IMR-90 (cell line): ENCODE measurements around the gene BGLAP. TPM values are rescaled to one million over a fixed set of nuclear protein-coding genes. Genes with fewer than 3 reads are reported as not detected.

ENCODE experiments used
- ATAC-seq: fragments of 200-7000 bp; cut with Tn5 transposase; 2 replicates; pipeline ENCODE4 v1.9.1; 2020; ENCODE audit warnings: low read depth, mild to moderate bottlenecking, moderate library complexity
- BruUV-seq: library from RNA; stranded (reverse); fragments of 400-500 nt; replicated peaks from 2 replicates; lab custom pipeline; 2021; lab: Mats Ljungman, UMichigan
- CTCF ChIA-PET: fragments of 300-600 bp; formaldehyde crosslinking; extraction: SDS; loops from one replicate; lab custom pipeline; 2021; ENCODE audit warnings: antibody characterized with exemption; lab: Yijun Ruan, JAX
- POLR2A ChIA-PET: fragments of 300-600 bp; sonication (Branson Sonifier 250); formaldehyde crosslinking; loops from one replicate; lab custom pipeline; 2022; ENCODE audit warnings: antibody characterized with exemption; ENCODE audit not compliant: unreplicated experiment; lab: Charles Lee
- DNase-seq: peaks from one replicate; pipeline ENCODE4 v3.0.0; 2013
- H2AFZ ChIP-seq: replicated peaks from 2 replicates; pipeline ENCODE3; 2013; ENCODE audit warnings: low read length, mild to moderate bottlenecking; ENCODE audit not compliant: poor library complexity
- H2AK5ac ChIP-seq: 2 replicates; pipeline ENCODE4 v1.6.1; 2013; ENCODE audit warnings: low read depth, low read length, inconsistent platforms
- H2AK9ac ChIP-seq: replicated peaks from 2 replicates; pipeline ENCODE3; 2013; ENCODE audit warnings: mild to moderate bottlenecking, low read depth, low read length, moderate library complexity; ENCODE audit not compliant: poor library complexity
- H2BK120ac ChIP-seq: 2 replicates; pipeline ENCODE4 v1.6.1; 2013; ENCODE audit warnings: low read depth, low read length, inconsistent platforms
- H2BK15ac ChIP-seq: 3 replicates; pipeline ENCODE4 v1.6.1; 2013; ENCODE audit warnings: low read depth, low read length, inconsistent platforms
- H2BK20ac ChIP-seq: 2 replicates; pipeline ENCODE4 v1.6.1; 2013; ENCODE audit warnings: low read depth, mild to moderate bottlenecking, inconsistent platforms, low read length, moderate library complexity
- H2BK5ac ChIP-seq: 2 replicates; pipeline ENCODE4 v1.6.1; 2013; ENCODE audit warnings: mild to moderate bottlenecking, low read depth, low read length, inconsistent platforms; ENCODE audit not compliant: poor library complexity, severe bottlenecking
- H3K14ac ChIP-seq: replicated peaks from 2 replicates; pipeline ENCODE4 v1.6.1; 2013; ENCODE audit warnings: low read depth, low read length, inconsistent platforms
- H3K18ac ChIP-seq: 2 replicates; pipeline ENCODE4 v1.6.1; 2013; ENCODE audit warnings: low read depth, low read length, control low read depth
- H3K23ac ChIP-seq: 2 replicates; pipeline ENCODE4 v1.6.1; 2013; ENCODE audit warnings: low read depth, low read length, inconsistent platforms
- H3K27ac ChIP-seq: 2 replicates; pipeline ENCODE4 v1.5.1; 2013; ENCODE audit warnings: mild to moderate bottlenecking, control low read depth, low read length; ENCODE audit not compliant: insufficient read depth
- H3K27me3 ChIP-seq: 2 replicates; pipeline ENCODE4 v1.6.1; 2013; ENCODE audit warnings: low read length; ENCODE audit not compliant: control insufficient read depth, insufficient read depth
- H3K36me3 ChIP-seq: 2 replicates; pipeline ENCODE4 v1.6.1; 2013; ENCODE audit warnings: low read length, mixed read lengths; ENCODE audit not compliant: control insufficient read depth, insufficient read depth
- H3K4ac ChIP-seq: 2 replicates; pipeline ENCODE4 v1.6.1; 2013; ENCODE audit warnings: low read depth, low read length, inconsistent platforms
- H3K4me1 ChIP-seq: 2 replicates; pipeline ENCODE4 v1.6.1; 2013; ENCODE audit warnings: low read length, mixed read lengths; ENCODE audit not compliant: control insufficient read depth, insufficient read depth
- H3K4me2 ChIP-seq: 2 replicates; pipeline ENCODE4 v1.6.1; 2013; ENCODE audit warnings: low read depth, mild to moderate bottlenecking, control low read depth, low read length, moderate library complexity
- H3K4me3 ChIP-seq: 2 replicates; pipeline ENCODE4 v1.5.1; 2013; ENCODE audit warnings: low read depth, mild to moderate bottlenecking, control low read depth, low read length, moderate library complexity; ENCODE audit not compliant: insufficient read depth
- H3K56ac ChIP-seq: 2 replicates; pipeline ENCODE4 v1.6.1; 2013; ENCODE audit warnings: low read length, inconsistent platforms; ENCODE audit not compliant: insufficient read depth; ENCODE audit errors: extremely low read depth
- H3K79me1 ChIP-seq, 2 experiments: 2 replicates each; pipeline ENCODE4 v1.6.1; 2013; ENCODE audit warnings: low read length in 2 of 2, inconsistent platforms in 1 of 2, low read depth in 1 of 2
- H3K9ac ChIP-seq: 2 replicates; pipeline ENCODE4 v1.6.1; 2013; ENCODE audit warnings: low read depth, low read length, control low read depth
- H3K9me1 ChIP-seq: 2 replicates; pipeline ENCODE4 v1.6.1; 2013; ENCODE audit warnings: low read length, inconsistent platforms; ENCODE audit not compliant: insufficient read depth
- H3K9me3 ChIP-seq: 2 replicates; pipeline ENCODE4 v1.6.1; 2013; ENCODE audit warnings: low read length; ENCODE audit not compliant: control insufficient read depth, insufficient read depth
- H4K20me1 ChIP-seq: 2 replicates; pipeline ENCODE4 v1.6.1; 2013; ENCODE audit warnings: low read length, inconsistent platforms; ENCODE audit not compliant: insufficient read depth
- H4K5ac ChIP-seq: 2 replicates; pipeline ENCODE4 v1.6.1; 2013; ENCODE audit warnings: mild to moderate bottlenecking, low read depth, low read length, control low read depth
- H4K8ac ChIP-seq, 2 experiments: 2 replicates each; pipeline ENCODE4 v1.6.1; 2013; ENCODE audit warnings: low read depth in 2 of 2, low read length in 2 of 2, control low read depth in 1 of 2, inconsistent platforms in 1 of 2
- H4K91ac ChIP-seq: 2 replicates; pipeline ENCODE4 v1.6.1; 2013; ENCODE audit warnings: low read depth, low read length, inconsistent platforms; ENCODE audit not compliant: insufficient read depth
- CEBPB ChIP-seq: IDR thresholded peaks from 2 replicates; pipeline ENCODE4 v1.6.1; 2012; ENCODE audit warnings: low read depth, low read length, improper control_type of control experiment
- FOS ChIP-seq: fragments of 150-350 bp; IDR thresholded peaks from 2 replicates; pipeline ENCODE4 v1.6.1; 2016; ENCODE audit warnings: low read depth, low read length
- MAFK ChIP-seq: IDR thresholded peaks from 2 replicates; pipeline ENCODE4 v1.6.1; 2012; ENCODE audit warnings: low read depth, low read length, improper control_type of control experiment
- MAZ ChIP-seq: IDR thresholded peaks from 2 replicates; pipeline ENCODE4 v1.6.1; 2012; ENCODE audit warnings: low read depth, mild to moderate bottlenecking, low read length, improper control_type of control experiment, moderate library complexity, borderline replicate concordance
- NFE2L2 ChIP-seq: fragments of 150-350 bp; IDR thresholded peaks from 2 replicates; pipeline ENCODE4 v1.6.1; 2016; ENCODE audit warnings: low read depth, mild to moderate bottlenecking, low read length
- POLR2A ChIP-seq: IDR thresholded peaks from 2 replicates; pipeline ENCODE4 v1.6.1; 2012; ENCODE audit warnings: mild to moderate bottlenecking, low read depth, low read length
- RFX5 ChIP-seq: IDR thresholded peaks from 2 replicates; pipeline ENCODE4 v1.8.0; 2012; ENCODE audit warnings: low read depth, mild to moderate bottlenecking, low read length, moderate library complexity
- SMC3 ChIP-seq: fragments of 150-350 bp; IDR thresholded peaks from 2 replicates; pipeline ENCODE4 v1.6.1; 2016; ENCODE audit warnings: low read depth, mild to moderate bottlenecking, antibody characterized with exemption, low read length, moderate library complexity
- WGBS, 2 experiments: methylation state at CpG; one replicate each; pipeline versions ENCODE4 v1.1.5 to v1.1.7; 2013; ENCODE audit warnings: missing lambda C conversion rate in 2 of 2; ENCODE audit not compliant: insufficient read length in 1 of 2; ENCODE audit errors: extremely low coverage in 2 of 2; 5-methylcytosine and 5-hydroxymethylcytosine counted together
- dilution Hi-C: fragments of 300-500 bp; cut with HindIII; formaldehyde crosslinking; loops from one replicate; pipeline ENCODE4 v1.14.3; 2018; ENCODE audit warnings: low sequenced_read_pairs; ENCODE audit not compliant: unreplicated experiment
- in situ Hi-C: fragments of 300-500 bp; cut with MboI; formaldehyde crosslinking; loops from 3 replicates; pipeline ENCODE4 v1.14.3; 2019; ENCODE audit warnings: low sequenced_read_pairs, inconsistent platforms, mixed read lengths
- intact Hi-C: fragments of 100-400 bp; cut with micrococcal nuclease; formaldehyde crosslinking; loops from 2 replicates; pipeline ENCODE4 v1.10.0; 2022
- polyA plus RNA-seq, 3 experiments: library from polyadenylated mRNA; depleted of rRNA; stranded (reverse); fragments of >200 nt; gene quantifications; 2 replicates each; pipeline ENCODE4 v1.2.3, GENCODE V29; 2012; ENCODE audit warnings: low replicate concordance in 1 of 3
- total RNA-seq: library from RNA; depleted of rRNA; stranded (reverse); fragments of >200 nt; gene quantifications from 2 replicates; pipeline ENCODE4 v1.2.3, GENCODE V29; 2012
- TF ChIP-seq, protein P1 (sequence below): fragments of 150-350 bp; IDR thresholded peaks from 2 replicates; pipeline ENCODE4 v1.6.1; 2016; ENCODE audit warnings: low read depth, mild to moderate bottlenecking, low read length, moderate library complexity, borderline replicate concordance
- TF ChIP-seq, protein P2 (sequence below): conservative IDR thresholded peaks from 2 replicates; pipeline ENCODE4 v1.5.1; 2012; ENCODE audit warnings: mild to moderate bottlenecking, low read depth, low read length, improper control_type of control experiment

BGLAP gene
- total and polyA plus RNA-seq, 2 of the 4 experiments (the other 2 are of a cell fraction): 0.67 TPM; not detected in 1

DNA sequence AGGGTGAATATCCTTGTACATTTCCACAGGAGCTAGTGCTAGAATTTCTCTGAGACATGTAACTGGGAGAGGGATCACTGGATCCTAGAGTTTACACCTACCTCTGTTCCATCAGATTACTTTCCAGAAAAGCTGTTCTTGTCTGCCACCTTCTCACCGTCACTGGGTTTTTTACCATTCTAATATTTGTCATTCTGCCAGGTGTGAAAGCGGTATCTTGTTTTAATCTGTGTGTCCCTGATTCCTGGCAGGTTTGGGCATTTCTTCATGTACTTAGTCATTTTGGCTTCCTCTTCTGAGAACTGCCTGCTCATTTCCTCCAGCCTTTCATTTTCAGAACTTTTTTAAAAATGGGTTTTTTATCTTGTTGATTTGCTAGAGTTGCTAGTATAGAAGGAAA, 24.1 kb upstream of the BGLAP start:
- H3K79me1 ChIP-seq: peaks cover 19 to 49% of the 10 kb centered on the region in 2 experiments
- H3K18ac ChIP-seq: no peak overlapping the region
- no peak overlapping the region for H2BK15ac ChIP-seq
- dilution Hi-C loops: no loop called here
- H3K4me2 ChIP-seq: no peak overlapping the region
- H2AFZ ChIP-seq: no peak overlapping the region
- intact Hi-C loops: no loop called here
- H2AK5ac ChIP-seq: no peak overlapping the region
- in situ Hi-C loops: no loop called here
- DNase-seq (peak; percentile 30), ATAC-seq (no peak)
- H3K23ac ChIP-seq: no peak overlapping the region
- no peak overlapping the region for H3K9ac ChIP-seq
- TF ChIP-seq POLR2A (no peak), CEBPB (no peak), SMC3 (no peak), FOS (no peak), RFX5 (no peak), MAFK (no peak), NFE2L2 (no peak), MAZ (no peak)
- TF ChIP-seq, protein P1, sequence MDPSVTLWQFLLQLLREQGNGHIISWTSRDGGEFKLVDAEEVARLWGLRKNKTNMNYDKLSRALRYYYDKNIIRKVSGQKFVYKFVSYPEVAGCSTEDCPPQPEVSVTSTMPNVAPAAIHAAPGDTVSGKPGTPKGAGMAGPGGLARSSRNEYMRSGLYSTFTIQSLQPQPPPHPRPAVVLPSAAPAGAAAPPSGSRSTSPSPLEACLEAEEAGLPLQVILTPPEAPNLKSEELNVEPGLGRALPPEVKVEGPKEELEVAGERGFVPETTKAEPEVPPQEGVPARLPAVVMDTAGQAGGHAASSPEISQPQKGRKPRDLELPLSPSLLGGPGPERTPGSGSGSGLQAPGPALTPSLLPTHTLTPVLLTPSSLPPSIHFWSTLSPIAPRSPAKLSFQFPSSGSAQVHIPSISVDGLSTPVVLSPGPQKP: no peak
- TF ChIP-seq, protein P2, sequence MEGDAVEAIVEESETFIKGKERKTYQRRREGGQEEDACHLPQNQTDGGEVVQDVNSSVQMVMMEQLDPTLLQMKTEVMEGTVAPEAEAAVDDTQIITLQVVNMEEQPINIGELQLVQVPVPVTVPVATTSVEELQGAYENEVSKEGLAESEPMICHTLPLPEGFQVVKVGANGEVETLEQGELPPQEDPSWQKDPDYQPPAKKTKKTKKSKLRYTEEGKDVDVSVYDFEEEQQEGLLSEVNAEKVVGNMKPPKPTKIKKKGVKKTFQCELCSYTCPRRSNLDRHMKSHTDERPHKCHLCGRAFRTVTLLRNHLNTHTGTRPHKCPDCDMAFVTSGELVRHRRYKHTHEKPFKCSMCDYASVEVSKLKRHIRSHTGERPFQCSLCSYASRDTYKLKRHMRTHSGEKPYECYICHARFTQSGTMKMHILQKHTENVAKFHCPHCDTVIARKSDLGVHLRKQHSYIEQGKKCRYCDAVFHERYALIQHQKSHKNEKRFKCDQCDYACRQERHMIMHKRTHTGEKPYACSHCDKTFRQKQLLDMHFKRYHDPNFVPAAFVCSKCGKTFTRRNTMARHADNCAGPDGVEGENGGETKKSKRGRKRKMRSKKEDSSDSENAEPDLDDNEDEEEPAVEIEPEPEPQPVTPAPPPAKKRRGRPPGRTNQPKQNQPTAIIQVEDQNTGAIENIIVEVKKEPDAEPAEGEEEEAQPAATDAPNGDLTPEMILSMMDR: no peak
- H3K27ac ChIP-seq: no peak overlapping the region
- peaks cover 5% of the 10 kb centered on the region; the same call in 1 of the 2 replicates for H3K9me1 ChIP-seq
- no peak overlapping the region for H4K5ac ChIP-seq
- H3K27me3 ChIP-seq: no peaks in the 10 kb centered on the region
- no peak overlapping the region for H2AK9ac ChIP-seq
- no peak overlapping the region for H2BK20ac ChIP-seq
- no peak overlapping the region for H2BK120ac ChIP-seq
- no peak overlapping the region for H3K4ac ChIP-seq
- no peak overlapping the region for H2BK5ac ChIP-seq
- no peak overlapping the region for H3K56ac ChIP-seq
- H3K4me1 ChIP-seq: peaks cover 2% of the 10 kb centered on the region; the same call in 1 of the 2 replicates
- ChIA-PET POLR2A (no interaction called here), CTCF (no interaction called here)
- no TSS peak for BruUV-seq
- no peak overlapping the region for H4K91ac ChIP-seq
- peaks cover 8% of the 10 kb centered on the region for H3K36me3 ChIP-seq
- no peak overlapping the region for H4K8ac ChIP-seq
- H3K4me3 ChIP-seq: no peak overlapping the region
- no peak overlapping the region for H3K14ac ChIP-seq
- no CpG with 5 or more reads among the region's 2 CpGs for WGBS, 2 experiments
- no peaks in the 10 kb centered on the region for H4K20me1 ChIP-seq
- no peaks in the 10 kb centered on the region for H3K9me3 ChIP-seq
